SKM-1 treated with dmso at 0.1 percent for 144 hours (cell line): ENCODE data around the gene RP9.

ENCODE experiments used
- DNase-seq: peaks from one replicate; lab custom pipeline; 2025; ENCODE audit not compliant: unreplicated experiment; lab: John Stamatoyannopoulos, UW

RP9 gene, protein sequence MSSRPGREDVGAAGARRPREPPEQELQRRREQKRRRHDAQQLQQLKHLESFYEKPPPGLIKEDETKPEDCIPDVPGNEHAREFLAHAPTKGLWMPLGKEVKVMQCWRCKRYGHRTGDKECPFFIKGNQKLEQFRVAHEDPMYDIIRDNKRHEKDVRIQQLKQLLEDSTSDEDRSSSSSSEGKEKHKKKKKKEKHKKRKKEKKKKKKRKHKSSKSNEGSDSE

DNA sequence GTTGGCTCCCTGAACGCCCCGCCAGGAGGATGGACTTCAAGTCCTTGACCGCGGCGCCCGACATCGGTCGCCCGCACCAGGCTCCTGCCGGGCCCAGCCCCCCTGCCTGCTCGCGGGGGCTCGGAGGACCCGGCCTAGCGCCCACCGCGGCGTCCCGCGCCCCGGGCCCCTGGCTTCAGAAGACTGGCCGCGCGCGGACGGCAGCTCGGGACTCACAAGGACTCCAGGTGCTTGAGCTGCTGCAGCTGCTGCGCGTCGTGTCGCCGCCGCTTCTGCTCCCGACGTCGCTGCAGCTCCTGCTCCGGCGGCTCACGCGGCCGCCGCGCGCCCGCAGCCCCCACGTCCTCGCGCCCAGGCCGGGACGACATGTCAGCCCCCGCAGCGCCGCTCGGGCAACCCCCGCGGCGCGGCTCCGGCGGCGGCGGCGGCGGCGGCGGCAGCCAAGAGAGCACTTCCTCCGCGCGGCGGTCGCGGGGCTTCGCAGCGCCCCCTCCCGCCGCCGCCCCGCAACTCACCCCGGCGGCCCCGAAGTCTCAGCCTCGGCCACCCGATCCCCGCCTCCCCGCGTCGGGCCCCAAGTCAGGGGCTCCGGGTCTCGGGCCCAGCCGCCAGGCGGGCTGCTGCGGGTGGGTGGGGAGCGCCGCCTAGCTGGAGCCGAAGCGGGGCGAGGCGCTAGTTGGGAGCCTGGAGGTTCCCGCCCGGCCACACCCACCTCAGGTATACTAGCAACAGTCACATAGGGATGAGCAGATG is at the start of gene RP9:
Gene RP9, minus strand, starts transcription at position 400 of the 753 bp plus-strand sequence. Its CDS starts 32 bp downstream, at position 368.
- peak; percentile 61 for DNase-seq

DNA sequence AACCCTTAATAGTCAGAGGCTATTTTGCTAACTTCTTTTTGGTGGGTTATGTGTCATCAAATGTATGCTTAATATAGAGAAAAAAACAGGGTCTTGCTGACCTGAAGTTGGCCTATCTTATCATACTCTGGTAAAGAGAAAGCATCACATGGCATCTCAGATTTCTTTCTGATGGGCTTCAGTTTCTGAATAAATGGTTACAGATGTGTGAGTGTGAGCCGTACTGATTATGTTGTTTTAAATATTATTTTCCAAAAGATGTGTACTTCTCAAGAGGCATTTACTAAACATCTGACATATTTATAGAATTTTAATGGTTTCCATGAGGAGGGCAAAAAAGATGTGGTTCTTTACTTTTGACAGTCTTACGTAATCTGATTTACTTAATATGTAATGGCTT is 48.6 kb upstream of the RP9 start:
- DNase-seq: no peak

DNA sequence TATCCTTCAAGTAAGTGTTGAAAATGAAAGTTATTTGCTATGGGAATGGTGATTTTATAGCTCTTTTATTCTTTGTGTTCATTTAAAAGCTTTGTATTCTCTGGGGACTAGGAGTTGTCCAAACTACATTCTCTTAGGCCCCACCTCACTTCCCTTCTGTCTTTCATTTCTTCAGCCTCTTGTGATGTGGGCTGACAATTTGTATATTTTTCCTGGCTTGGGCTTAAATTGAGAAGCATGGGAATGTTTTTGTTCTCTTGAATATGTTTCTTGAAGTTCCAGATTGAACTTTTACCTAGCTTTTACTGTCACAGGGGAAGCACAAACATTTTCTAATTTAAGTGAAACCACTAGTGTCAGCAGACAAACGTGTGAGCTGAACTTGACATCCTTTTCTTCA is 48.1 kb upstream of the RP9 start:
- no peak for DNase-seq

DNA sequence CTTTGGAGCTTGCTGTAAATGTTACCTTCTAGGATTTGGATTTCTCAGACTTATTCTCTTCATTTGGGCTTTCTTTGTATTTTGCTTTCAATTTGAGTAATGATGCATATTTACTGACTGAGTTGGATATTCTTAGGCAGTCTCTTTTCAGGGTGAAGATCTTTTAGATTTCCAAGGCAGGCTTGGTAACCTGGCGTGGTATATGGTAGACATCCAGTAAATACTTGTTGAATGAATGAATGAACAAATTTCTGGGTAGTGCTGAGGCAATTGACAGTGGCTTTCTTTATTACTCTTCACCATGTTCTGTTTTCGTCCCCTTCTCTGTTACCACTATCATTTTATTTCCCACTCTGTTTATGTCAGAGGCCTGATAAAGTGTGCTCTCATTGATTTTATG is 47.2 kb upstream of the RP9 start:
- DNase-seq: no peak

DNA sequence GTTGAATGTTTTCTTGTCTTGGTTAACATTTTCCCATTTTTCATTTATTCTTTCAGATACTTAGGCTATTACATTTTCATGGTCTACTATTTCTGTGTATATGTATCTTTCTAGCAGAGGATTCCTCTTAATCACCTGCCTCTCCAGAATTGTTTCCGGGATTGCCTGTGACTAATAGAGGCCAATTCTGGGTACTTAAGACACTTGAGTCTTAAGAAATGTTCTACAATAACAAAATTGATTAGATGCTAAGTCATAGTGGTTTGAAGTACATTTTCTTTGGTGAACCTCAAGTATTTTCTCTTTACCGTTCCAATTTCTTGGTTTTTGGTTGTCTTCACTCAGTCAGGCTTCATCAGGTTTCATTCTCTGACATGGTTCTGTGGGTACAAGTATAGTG is 46.6 kb upstream of the RP9 start:
- no peak for DNase-seq

DNA sequence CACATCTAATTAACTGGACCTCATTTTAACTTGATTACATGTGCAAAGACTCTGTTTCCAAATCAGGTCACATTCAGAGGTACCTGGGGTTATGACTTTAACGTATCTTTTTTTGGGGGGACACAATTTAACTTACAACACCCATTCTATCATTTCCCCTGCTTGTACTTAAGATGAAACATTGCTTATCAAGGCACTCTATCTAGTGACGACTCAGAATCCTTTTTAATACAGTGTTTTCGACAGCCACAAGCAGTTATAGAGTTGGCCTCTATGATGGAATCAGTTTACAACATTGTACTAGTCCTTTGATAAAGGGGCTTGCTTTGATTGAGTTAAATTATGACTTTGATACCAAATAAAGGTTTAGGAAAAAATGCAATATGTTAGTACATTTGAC is 42.9 kb upstream of the RP9 start:
- no peak for DNase-seq

DNA sequence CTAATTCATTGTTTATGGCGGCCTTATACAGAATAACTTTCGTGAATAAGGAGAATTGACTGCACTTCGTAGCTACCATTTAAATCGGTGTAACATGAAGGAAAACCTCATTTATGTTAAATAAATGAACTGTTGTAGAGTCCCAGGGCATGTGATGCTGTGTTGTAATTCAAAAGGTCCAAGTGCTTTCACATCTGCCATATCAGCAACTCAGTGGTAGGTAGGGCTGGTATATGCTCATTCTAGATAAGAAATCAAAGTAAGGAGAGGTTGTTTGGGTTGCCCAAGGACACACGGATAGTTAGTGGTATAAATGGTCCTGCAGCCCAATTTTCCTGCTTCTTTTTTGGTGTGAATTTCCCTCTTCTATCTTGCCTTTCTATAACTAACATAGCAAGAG is 36.0 kb upstream of the RP9 start:
- no peak for DNase-seq

DNA sequence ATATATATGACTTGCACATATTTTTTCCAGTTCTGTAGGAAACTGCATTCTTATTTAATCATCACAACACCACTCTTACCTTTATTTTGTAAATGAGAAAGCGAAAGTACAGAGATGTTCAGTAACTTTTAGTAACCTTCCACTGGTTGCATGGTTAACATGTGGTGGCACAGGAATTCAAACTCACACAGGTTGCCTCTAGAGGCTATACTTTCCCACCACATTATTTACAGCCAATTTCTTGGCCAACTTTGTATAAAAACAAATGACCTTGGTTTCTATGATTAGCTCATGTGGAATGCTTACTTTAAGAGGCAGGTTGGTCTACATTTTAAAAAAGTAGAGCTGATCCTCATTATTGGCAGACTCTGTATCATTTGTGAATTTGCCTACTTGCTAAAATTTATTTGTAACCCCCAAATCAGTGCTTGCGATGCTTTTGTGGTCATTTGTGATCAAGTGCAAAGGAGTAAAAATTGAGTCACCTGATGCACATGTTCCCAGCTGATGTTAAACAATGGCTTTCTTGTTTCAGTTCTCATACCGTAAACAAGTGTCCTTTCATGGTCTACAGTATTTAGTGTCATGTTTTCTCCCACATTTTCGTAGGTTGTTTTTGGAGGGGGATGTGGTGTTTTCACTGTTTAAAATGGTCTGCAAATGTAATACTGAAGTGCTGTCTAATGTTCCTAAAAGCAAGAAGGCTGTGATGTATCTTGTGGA is 35.0 kb upstream of the RP9 start:
- no peak for DNase-seq

DNA sequence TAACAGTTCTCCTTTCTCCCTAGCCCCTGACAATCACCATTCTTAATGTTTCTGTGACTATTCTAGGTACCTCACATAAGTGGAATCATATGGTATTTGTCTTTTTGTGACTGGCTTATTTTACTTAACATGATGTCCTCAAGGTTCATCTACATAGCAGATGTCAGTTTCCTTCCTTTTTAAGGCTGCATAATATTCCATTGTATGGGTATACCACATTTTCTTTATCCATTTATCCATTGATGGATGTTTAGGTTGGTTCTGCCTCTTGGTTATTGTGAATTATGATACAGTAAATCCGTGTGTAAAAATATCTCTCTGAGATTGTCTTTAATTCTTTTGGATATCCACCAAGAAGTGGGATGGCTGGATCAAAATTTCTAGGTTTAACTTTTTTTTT is 33.4 kb upstream of the RP9 start:
- no peak for DNase-seq

DNA sequence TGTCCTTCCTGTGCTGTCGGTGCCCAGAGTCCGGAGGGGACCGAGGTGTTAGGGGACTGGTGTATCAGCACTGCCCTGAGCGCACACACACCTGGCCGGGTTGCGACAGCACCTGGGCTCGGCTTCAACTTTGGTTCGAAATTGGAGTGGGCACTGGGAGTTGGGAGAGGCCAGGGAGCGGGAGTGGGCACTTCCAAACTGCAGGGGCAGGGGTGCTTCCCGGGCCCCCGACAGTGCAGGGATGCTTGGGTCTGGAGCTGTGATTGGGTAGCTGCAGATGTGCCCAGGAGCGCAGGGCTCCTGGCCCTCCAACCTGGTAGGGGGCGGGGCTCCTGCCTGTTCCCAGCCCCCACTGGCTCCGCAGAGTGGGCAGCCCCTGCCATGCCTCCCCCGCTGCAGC is 27.9 kb upstream of the RP9 start:
- DNase-seq: no peak

DNA sequence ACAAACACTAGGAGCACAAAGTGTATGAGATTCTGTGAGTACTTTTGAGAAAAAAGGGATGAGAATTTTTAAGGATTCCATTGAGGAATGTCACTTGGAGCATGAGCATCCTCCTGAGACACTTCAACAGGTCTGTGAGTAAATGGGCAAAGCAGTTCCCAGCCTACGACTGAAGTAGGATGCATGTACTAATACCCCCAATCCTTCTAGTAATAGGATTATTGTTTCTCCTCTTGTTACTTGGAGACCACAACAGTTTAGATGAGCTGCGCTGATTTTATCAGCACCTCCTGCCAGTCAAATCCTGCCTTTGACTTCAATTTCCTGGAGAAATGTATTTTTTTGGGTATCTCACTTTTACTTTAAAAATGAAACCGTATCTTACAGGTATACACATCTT is 21.0 kb upstream of the RP9 start:
- DNase-seq: no peak

DNA sequence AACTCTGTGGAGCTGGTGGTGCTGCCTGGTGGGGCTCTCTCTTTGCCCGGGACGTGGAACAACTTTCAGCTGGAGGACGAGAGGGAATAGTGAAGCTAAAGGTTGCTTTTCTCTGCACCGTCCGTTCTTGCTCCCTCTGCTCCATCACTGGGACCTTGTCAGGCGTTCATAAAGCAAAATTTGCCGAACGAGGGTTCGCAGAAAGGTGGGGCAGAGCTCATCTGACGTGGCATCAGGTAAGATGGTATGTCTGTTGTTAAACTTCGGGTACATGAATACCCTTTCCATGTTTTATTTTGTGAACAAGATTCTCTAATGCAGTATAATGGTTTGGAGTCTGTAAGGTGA is 20.6 kb upstream of the RP9 start:
- DNase-seq: no peak

DNA sequence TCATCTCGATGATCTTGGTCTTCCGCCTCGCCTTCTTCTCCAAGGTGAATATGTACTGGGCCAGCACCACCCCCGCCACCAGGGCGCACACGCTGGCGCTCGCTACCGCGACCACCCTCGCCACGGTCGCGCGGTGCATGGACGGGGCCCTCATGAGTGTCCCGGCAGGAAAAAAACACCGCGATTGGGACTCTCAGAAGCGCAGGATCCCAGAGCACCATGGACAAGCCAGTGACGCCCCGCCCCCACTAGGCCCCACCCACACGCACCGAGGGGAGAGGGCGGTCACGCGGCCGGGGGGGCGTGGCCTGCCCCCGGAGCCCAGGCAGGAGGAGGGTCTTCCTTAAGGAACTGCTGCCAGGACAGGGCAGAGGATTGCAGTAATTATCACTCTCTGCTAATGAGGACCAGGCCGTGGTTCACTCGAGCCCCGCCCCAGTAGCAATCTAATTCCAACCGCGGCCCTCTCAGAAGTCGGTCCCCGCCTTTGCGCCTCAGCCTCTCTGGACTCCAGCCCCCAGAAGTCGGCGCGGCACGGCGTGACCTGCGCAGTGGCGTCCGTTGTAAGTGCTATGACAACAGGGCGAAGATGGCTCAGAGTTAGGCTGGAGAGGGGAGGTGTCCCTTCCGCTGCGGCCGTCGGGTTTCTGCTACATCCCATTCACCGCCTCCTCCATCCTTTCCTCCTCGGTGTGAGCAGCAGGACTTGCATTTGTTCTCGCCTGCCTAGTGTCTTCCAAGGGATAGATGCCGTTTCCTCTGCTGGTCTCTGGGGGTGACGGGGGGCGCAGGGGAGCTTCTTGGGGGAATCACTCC is 20.0 kb upstream of the RP9 start, which contains the start of gene BBS9:
Gene BBS9, plus strand, starts transcription at position 575 of the 816 bp plus-strand sequence. CDS start 16,689 bp downstream, outside the sequence.
- peak; percentile 96 for DNase-seq

DNA sequence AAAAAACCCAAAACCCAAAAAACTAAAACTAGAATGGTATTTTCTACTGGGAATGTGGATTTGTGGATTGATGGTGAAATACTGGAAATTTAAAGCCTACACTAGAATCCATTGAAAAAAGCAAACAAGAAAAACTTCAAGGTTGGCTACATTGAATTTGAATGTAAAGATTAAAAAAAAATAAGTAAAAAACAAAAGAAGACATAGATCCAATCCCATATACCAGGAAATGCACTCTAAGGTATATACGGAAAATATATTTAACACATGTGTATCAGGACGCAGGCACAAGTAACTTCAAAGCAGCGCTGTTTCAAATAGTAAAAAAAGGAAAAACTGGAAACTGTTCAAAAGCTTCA is 19.4 kb upstream of the RP9 start:
- DNase-seq: no peak

DNA sequence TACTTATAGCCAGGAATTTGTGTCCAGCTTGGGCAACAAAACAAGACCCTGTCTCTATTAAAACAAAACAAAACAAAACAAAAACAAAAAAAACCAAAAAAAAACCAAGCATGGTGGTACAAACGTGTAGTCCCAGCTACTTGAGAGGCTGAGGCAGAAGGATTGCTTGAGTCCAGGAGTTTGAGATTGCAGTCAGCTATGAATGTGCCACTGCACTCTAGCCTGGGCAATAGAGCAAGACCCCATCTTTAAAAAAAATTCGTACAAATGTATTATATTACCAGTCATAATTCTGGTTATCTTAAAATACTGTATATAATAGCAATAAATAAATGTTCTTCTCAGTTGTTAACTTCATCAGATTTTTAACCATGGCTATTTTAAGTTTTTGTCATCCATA is 17.9 kb upstream of the RP9 start:
- DNase-seq: no peak

DNA sequence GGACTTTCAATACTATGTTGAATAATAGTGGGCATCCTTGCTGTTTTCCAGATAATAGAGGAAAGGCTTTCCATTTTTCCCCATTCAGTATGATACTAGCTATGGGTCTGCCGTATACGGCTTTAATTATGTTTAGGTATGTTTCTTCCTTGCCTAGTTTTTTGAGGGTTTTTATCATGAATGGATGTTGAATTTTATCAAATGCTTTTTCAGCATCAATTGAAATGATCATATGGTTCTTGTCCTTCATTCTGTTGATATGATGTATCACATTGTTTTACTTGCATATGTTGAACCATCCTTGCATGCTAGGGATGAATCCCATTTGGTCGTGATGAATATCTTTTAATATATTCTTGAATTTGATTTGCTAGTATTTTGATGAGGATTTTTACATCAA is 9.2 kb upstream of the RP9 start:
- DNase-seq: no peak

DNA sequence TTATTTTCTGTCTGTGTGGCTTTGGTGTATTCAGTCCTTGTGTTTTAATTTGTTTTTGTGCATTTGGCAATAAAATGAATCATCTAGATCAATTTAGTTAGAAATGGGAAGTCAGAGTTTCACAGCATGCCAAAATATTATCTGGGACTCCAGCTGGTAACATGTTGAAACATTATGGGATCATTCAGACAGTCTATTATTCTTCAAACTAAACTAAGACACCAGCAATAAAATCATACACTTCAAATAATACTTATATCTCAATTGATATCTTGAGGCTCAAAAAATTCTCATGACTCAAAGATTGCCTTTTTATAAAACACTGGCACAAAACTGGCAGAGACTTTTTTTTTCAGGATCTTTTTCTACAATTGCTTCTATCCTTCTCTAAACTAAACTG is 5.8 kb upstream of the RP9 start:
- no peak for DNase-seq

DNA sequence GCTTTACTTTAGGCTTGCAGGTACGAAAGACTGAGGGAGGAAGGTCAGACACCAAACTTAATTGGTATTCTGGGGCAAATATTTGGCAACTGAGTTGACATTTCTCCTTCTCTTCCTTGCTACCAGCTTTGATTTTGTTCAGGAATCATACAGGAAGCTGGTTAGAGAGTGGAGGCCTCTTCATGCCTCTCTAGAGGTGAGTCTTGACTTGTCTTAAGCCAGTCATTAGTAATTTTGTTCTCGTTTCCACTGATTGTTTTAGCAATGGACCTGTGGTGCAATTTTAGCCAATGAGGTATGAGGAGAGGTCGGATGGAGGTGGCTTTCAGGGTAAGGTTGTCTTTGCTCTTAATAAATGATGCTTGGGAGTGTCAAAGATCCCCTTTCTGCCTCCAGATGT is 2.4 kb upstream of the RP9 start:
- no peak for DNase-seq

DNA sequence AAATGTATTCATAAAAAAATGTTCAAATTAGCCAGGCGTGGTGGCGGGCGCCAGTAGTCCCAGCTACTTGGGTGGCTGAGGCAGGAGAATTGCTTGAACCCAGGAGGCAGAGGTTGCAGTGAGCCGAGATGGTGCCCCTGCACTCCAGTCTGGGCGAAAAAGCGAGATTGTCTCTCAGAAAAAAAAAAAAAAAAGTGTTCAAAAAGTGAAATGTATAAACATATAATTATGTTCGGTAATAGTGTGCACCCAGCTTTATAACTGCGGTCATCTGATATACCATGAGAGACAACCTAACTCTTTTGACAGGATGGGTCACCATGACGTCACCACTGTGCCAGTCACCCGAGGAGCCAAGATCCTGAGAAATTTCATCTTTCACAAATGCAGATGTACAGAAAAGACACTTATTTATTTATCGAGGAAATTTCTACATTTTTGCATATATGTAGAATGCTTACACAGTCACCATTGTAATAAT is 594 bp upstream of the RP9 start:
- DNase-seq: no peak

DNA sequence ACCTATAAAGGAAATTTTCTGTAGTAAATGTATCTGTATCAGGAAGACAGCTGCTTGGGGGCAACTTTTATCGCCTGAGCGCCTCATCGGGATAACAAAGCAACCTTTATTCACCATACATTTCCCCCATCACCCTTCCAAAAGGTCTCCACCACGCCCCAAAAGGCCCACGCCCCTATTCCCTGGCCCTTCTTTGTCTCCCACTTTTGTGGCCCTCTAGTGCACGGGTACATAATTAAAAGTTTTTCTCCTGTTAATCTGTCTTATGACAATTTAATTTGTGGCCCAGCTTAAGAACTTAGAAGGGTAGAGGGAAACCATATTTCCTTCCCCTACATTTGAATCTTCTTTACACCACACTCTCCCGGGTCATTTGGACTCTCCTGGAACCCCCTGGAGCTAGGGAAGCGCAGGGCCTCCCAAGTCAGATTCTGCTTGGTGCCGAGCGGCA is 625 bp downstream of the RP9 start:
- DNase-seq: no peak
